GM12801 (cell line): ENCODE results near the gene MRFAP1L1.

Experiments
- CTCF ChIP-seq: IDR thresholded peaks from one replicate; pipeline ENCODE4 v1.5.1; 2011; ENCODE audit warnings: control low read depth; ENCODE audit not compliant: insufficient read length; ENCODE audit errors: extremely low read depth

The MRFAP1L1 gene

GRCh38 chr4:6663596-6664393 is 45.9 kb downstream of the MRFAP1L1 start:
- TF ChIP-seq CTCF = no peak

GRCh38 chr4:6662591-6662990 is 47.1 kb downstream of the MRFAP1L1 start:
- TF ChIP-seq CTCF = no peak

- TF ChIP-seq CTCF = no peak
Measured at GRCh38 chr4:6660430-6660829, 49.2 kb downstream of the MRFAP1L1 start.

GRCh38 chr4:6659897-6660296 is 49.8 kb downstream of the MRFAP1L1 start:
- TF ChIP-seq CTCF = no peak

GRCh38 chr4:6658597-6659075 is 51.0 kb downstream of the MRFAP1L1 start:
- no peak for TF ChIP-seq CTCF

GRCh38 chr4:6658209-6658595 is 51.5 kb downstream of the MRFAP1L1 start:
- TF ChIP-seq CTCF = no peak
